Esophagus squamous epithelium (tissue), 4 donors: ENCODE results near the gene ADTRP.

Source experiments
- CTCF ChIP-seq, 6 experiments: fragments of 450-650 bp in 4 of 6; fragments of 200-600 bp in 2 of 6; sonication (generic) in 2 of 6; IDR thresholded peaks; one replicate each; pipeline ENCODE4 v1.5.1; 2016 to 2019; ENCODE audit warnings: antibody characterized with exemption in 6 of 6, mild to moderate bottlenecking in 4 of 6, moderate library complexity in 4 of 6
- POLR2A ChIP-seq, 4 donors: fragments of 450-650 bp; IDR thresholded peaks; one replicate each; pipeline ENCODE4 v1.6.1; 2017; ENCODE audit warnings: antibody characterized with exemption in 4 of 4, mild to moderate bottlenecking in 4 of 4, moderate library complexity in 3 of 4

DNA sequence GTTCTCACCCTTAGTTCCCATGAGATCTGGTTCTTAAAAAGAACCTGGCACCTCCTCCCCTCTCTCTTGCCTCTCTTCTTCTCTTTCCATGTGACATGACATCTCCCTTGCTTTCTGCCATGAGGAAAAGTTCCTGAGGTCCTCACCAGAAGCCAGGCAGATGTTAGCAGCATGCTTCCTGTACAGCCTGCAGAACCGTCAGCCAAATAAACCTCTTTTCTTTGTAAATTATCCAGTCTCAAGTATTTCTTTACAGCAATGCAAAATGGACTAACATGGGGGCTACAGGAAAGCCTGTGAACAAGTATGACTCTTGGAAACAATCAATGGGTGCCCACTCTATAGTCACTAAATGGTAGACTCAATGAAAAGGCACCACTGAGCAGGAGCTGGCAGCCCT lies 34.5 kb downstream of the ADTRP start:
- no peak for TF ChIP-seq CTCF (IDR thresholded peaks at IDR 0.05)
- TF ChIP-seq POLR2A (IDR thresholded peaks at IDR 0.05): no peak
